GM23338 (cell line): ENCODE data around the gene TMEM154. TPM values are rescaled to one million over a fixed set of nuclear protein-coding genes. Genes with fewer than 3 reads are reported as not detected.
A peak's percentile ranks its signal among the peaks of the same experiment; 100 is the strongest.

ENCODE experiments used
- ATAC-seq: fragments of 200-7000 bp; cut with Tn5 transposase; 3 replicates; pipeline ENCODE4 v1.9.1; 2020
- DNase-seq: peaks from one replicate; pipeline ENCODE4 v3.0.0-alpha.2; 2015; ENCODE audit warnings: low spot score
- H2AFZ ChIP-seq: fragments of 200-600 bp; sonication (generic); 2 replicates; pipeline ENCODE4 v1.8.0; 2016; ENCODE audit warnings: antibody characterized with exemption, mild to moderate bottlenecking, moderate library complexity
- H3F3A ChIP-seq: fragments of 200-600 bp; sonication (generic); replicated peaks from 2 replicates; pipeline ENCODE4 v1.8.0; 2017; ENCODE audit warnings: antibody characterized with exemption, mixed run types, low read depth
- H3K27ac ChIP-seq: fragments of 200-600 bp; sonication (generic); 2 replicates; pipeline ENCODE4 v1.6.1; 2016; ENCODE audit warnings: low read depth
- H3K27me3 ChIP-seq: fragments of 200-600 bp; sonication (generic); 2 replicates; pipeline ENCODE4 v1.8.0; 2016; ENCODE audit warnings: mild to moderate bottlenecking, mixed run types, moderate library complexity; ENCODE audit not compliant: insufficient read depth
- H3K36me3 ChIP-seq: fragments of 200-600 bp; sonication (generic); 2 replicates; pipeline ENCODE4 v1.8.0; 2016; ENCODE audit warnings: mild to moderate bottlenecking; ENCODE audit not compliant: insufficient read depth
- H3K4me1 ChIP-seq: fragments of 200-600 bp; sonication (generic); 2 replicates; pipeline ENCODE4 v1.8.0; 2016; ENCODE audit warnings: mild to moderate bottlenecking, moderate library complexity; ENCODE audit not compliant: insufficient read depth
- H3K4me2 ChIP-seq: fragments of 200-600 bp; sonication (generic); 2 replicates; pipeline ENCODE4 v1.7.1; 2017; ENCODE audit warnings: mixed run types
- H3K4me3 ChIP-seq: fragments of 200-600 bp; sonication (generic); 2 replicates; pipeline ENCODE4 v1.6.1; 2016; ENCODE audit warnings: mixed run types
- H3K79me2 ChIP-seq: fragments of 200-600 bp; sonication (generic); replicated peaks from 2 replicates; pipeline ENCODE4 v1.8.0; 2017; ENCODE audit warnings: mild to moderate bottlenecking; ENCODE audit not compliant: insufficient read depth
- H3K9me2 ChIP-seq: fragments of 200-600 bp; sonication (generic); 2 replicates; pipeline ENCODE4 v1.8.0; 2017; ENCODE audit not compliant: insufficient read depth
- H4K20me1 ChIP-seq: fragments of 200-600 bp; sonication (generic); replicated peaks from 2 replicates; pipeline ENCODE4 v1.8.0; 2017; ENCODE audit warnings: mild to moderate bottlenecking; ENCODE audit not compliant: insufficient read depth
- H3K27ac Mint-ChIP-seq: 2 replicates; pipeline ENCODE4 v1.8.0; 2020; ENCODE audit warnings: inconsistent platforms, mild to moderate bottlenecking, moderate library complexity, mixed read lengths
- H3K27me3 Mint-ChIP-seq: 3 replicates; pipeline ENCODE4 v1.8.0; 2022; ENCODE audit warnings: low read depth, mild to moderate bottlenecking, moderate library complexity, mixed read lengths, inconsistent platforms; ENCODE audit not compliant: insufficient read depth, poor library complexity
- H3K36me3 Mint-ChIP-seq: 3 replicates; pipeline ENCODE4 v1.8.0; 2021; ENCODE audit warnings: low read depth, mild to moderate bottlenecking, inconsistent platforms, moderate library complexity, mixed read lengths
- H3K4me1 Mint-ChIP-seq: 3 replicates; pipeline ENCODE4 v1.8.0; 2020; ENCODE audit warnings: mild to moderate bottlenecking, inconsistent platforms, mixed read lengths
- H3K4me3 Mint-ChIP-seq: 3 replicates; pipeline ENCODE4 v1.8.0; 2021; ENCODE audit warnings: moderate library complexity, mild to moderate bottlenecking, inconsistent platforms, mixed read lengths
- H3K9me3 Mint-ChIP-seq: 3 replicates; pipeline ENCODE4 v1.8.0; 2020; ENCODE audit warnings: moderate library complexity, mild to moderate bottlenecking, inconsistent platforms, mixed read lengths
- ETS1 ChIP-seq: IDR thresholded peaks from 2 replicates; pipeline ENCODE4 v1.6.1; 2016; ENCODE audit warnings: antibody characterized with exemption
- EZH2 ChIP-seq: fragments of 200-600 bp; sonication (generic); IDR thresholded peaks from one replicate; pipeline ENCODE4 v1.8.0; 2017; ENCODE audit warnings: antibody characterized with exemption, mild to moderate bottlenecking, low read depth; ENCODE audit not compliant: unreplicated experiment
- ZNF114 ChIP-seq: fragments of 250-450 bp; sonication (Bioruptor Pico); IDR thresholded peaks from 2 replicates; pipeline ENCODE4 v1.5.0; 2020; ENCODE audit warnings: mild to moderate bottlenecking, moderate library complexity
- ZNF331 ChIP-seq: fragments of 250-450 bp; sonication (Bioruptor Pico); IDR thresholded peaks from 2 replicates; pipeline ENCODE4 v1.5.0; 2020; ENCODE audit warnings: low read depth, mild to moderate bottlenecking, moderate library complexity
- polyA plus RNA-seq: library from polyadenylated mRNA; unstranded; fragments of >200 nt; fragmentation: Nextera tagmentation; extraction: Ambion mirVana; gene quantifications from 2 replicates; pipeline ENCODE4 v1.2.1, GENCODE V29; 2016
- total RNA-seq: library from RNA; depleted of rRNA; stranded (reverse); fragments of >200 nt; shearing (Covaris generic); gene quantifications from 2 replicates; pipeline ENCODE4 v1.2.3, GENCODE V29; 2014
- TF ChIP-seq, protein P1 (sequence below), 2 experiments: fragments of 200-600 bp in 1 of 2; sonication (generic) in 1 of 2; conservative IDR thresholded peaks; 2 replicates each; pipeline versions ENCODE4 v1.5.1 to v1.6.1; 2016 to 2017; ENCODE audit warnings: antibody characterized with exemption in 2 of 2, low read depth in 2 of 2, mild to moderate bottlenecking in 2 of 2, moderate library complexity in 1 of 2

The TMEM154 gene
- total and polyA plus RNA-seq, 2 experiments from 2014 or later, result 1.0 to 1.7 TPM

- Histone ChIP-seq H3K27me3 (no peaks in the 10 kb centered on the region), H3K79me2 (no peaks in the 10 kb centered on the region), H3K9me2 (peaks cover 3% of the 10 kb centered on the region; the same call in 1 of the 2 replicates), H3K4me3 (no peak overlapping the region), H4K20me1 (no peaks in the 10 kb centered on the region), H3K4me1 (peaks cover 11% of the 10 kb centered on the region), H2AFZ (0 out of 2 replicates have a peak overlapping the region, but pooled peaks have one; percentile 38), H3F3A (no peaks in the 10 kb centered on the region), H3K27ac (no peak overlapping the region), H3K4me2 (no peak overlapping the region), H3K36me3 (no peaks in the 10 kb centered on the region; the same call in 1 of the 2 replicates)
- DNase-seq (no peak), ATAC-seq (no peak)
- H3K27ac Mint-ChIP-seq, result no peak overlapping the region
- TF ChIP-seq ZNF114 (CRISPR knock-in tag) (no peak), EZH2 (no peak), ETS1 (no peak)
- H3K4me3 Mint-ChIP-seq, result no peak overlapping the region
- no peaks in the 10 kb centered on the region for H3K9me3 Mint-ChIP-seq
- H3K27me3 Mint-ChIP-seq, result no peaks in the 10 kb centered on the region
- H3K4me1 Mint-ChIP-seq, result peaks cover 8% of the 10 kb centered on the region
- no peaks in the 10 kb centered on the region for H3K36me3 Mint-ChIP-seq
Observed at GRCh38 chr4:152690706-152691651, 11.2 kb upstream of the TMEM154 start.

DNA sequence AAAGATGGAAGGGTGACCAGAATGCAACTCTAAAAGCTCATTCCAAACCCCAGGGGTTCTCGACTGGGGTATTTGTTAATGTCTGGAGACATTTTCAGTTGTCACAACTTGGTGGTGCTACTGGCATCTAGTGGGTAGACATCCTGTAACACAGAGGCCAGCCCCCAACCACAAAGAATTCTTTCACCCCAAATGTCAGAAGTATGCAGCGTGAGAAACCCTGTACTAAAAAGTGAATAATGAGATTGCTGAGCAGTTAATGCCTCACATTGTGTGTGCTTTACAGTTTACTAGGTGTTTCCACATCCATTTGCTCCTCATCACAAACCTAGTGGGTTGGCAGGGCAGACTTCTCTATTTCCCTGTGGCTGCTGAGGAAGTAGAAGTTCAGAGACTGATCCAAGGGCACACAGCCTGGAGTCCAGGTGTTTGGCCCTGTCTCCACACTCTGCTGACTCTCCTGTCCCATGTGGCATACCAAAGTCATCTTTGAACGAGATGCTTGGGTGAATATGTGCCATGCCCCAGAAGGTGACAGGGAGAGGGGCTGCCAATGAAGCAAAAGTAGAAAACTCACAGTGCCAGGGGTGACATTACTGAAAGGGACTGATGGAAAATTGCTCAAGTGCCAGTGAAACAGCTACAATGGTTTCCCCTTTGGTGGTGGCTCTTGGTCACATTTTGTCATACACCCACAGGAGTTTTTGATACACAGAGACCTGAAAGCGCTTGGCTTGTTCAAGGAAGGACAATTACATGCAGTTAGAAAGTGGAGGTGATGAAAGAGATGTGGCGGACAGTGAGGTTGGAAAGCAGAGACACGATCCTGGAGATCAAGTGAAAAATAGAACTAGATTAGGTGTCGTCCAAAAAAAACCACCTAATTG is 10.1 kb upstream of the TMEM154 start:
- Mint-ChIP-seq H3K27me3 (no peaks in the 10 kb centered on the region), H3K4me1 (peaks cover 8% of the 10 kb centered on the region), H3K9me3 (no peaks in the 10 kb centered on the region), H3K4me3 (no peak overlapping the region), H3K36me3 (no peaks in the 10 kb centered on the region), H3K27ac (no peak overlapping the region)
- Histone ChIP-seq H3K27me3 (no peaks in the 10 kb centered on the region), H4K20me1 (no peaks in the 10 kb centered on the region), H3K4me1 (peaks cover 11% of the 10 kb centered on the region), H3K9me2 (no peaks in the 10 kb centered on the region), H3K4me3 (no peak overlapping the region), H3F3A (no peaks in the 10 kb centered on the region), H3K79me2 (no peaks in the 10 kb centered on the region), H3K27ac (no peak overlapping the region), H3K36me3 (no peaks in the 10 kb centered on the region; the same call in 1 of the 2 replicates), H2AFZ (peak overlapping the region; percentile 52; the same call in 1 of the 2 replicates), H3K4me2 (no peak overlapping the region)
- TF ChIP-seq ZNF331 (CRISPR knock-in tag), result no peak
- TF ChIP-seq, protein P1, sequence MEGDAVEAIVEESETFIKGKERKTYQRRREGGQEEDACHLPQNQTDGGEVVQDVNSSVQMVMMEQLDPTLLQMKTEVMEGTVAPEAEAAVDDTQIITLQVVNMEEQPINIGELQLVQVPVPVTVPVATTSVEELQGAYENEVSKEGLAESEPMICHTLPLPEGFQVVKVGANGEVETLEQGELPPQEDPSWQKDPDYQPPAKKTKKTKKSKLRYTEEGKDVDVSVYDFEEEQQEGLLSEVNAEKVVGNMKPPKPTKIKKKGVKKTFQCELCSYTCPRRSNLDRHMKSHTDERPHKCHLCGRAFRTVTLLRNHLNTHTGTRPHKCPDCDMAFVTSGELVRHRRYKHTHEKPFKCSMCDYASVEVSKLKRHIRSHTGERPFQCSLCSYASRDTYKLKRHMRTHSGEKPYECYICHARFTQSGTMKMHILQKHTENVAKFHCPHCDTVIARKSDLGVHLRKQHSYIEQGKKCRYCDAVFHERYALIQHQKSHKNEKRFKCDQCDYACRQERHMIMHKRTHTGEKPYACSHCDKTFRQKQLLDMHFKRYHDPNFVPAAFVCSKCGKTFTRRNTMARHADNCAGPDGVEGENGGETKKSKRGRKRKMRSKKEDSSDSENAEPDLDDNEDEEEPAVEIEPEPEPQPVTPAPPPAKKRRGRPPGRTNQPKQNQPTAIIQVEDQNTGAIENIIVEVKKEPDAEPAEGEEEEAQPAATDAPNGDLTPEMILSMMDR (conservative IDR thresholded peaks at IDR 0.05; ENCODE audit: low read depth in 2 of 2), result 0 out of 4 replicates have a peak, but pooled peaks of 1 of the 2 experiments have one; percentile 2
- ATAC-seq (no peak), DNase-seq (no peak)
